Activated T-cell treated with anti-CD3 and anti-CD28 coated beads, Interleukin-2, amount 50 U/mL, for 4 hours (primary cell): Measurements from ENCODE around the gene USP40. TPM values are rescaled to one million over a fixed set of nuclear protein-coding genes. Genes with fewer than 3 reads are reported as not detected.

Experiments used
- ATAC-seq, 2 donors: fragments of 200-7000 bp; cut with Tn5 transposase; one replicate each; pipeline ENCODE4 v1.10.0; 2021
- DNase-seq: peaks from one replicate; pipeline ENCODE4 v3.0.0-alpha.2; 2020
- H3K27me3 Mint-ChIP-seq: one replicate; pipeline ENCODE4 v1.8.0; 2021; ENCODE audit warnings: low read depth, mixed read lengths
- H3K36me3 Mint-ChIP-seq: one replicate; pipeline ENCODE4 v1.8.0; 2022; ENCODE audit warnings: mixed read lengths; ENCODE audit not compliant: insufficient read depth
- H3K4me1 Mint-ChIP-seq: one replicate; pipeline ENCODE4 v1.8.0; 2021; ENCODE audit warnings: low read depth, mixed read lengths
- H3K4me3 Mint-ChIP-seq: one replicate; pipeline ENCODE4 v1.8.0; 2021; ENCODE audit warnings: mild to moderate bottlenecking, moderate library complexity, mixed read lengths
- H3K9me3 Mint-ChIP-seq: one replicate; pipeline ENCODE4 v1.8.0; 2021; ENCODE audit warnings: mixed read lengths
- total RNA-seq, 3 donors: library from RNA; stranded (reverse); gene quantifications; one replicate each; pipeline ENCODE4 v1.2.1, GENCODE V29; 2021

USP40 gene
- total RNA-seq, 3 donors from 2014 or later = 10.8 to 12.5 (median 11.5) TPM

DNA sequence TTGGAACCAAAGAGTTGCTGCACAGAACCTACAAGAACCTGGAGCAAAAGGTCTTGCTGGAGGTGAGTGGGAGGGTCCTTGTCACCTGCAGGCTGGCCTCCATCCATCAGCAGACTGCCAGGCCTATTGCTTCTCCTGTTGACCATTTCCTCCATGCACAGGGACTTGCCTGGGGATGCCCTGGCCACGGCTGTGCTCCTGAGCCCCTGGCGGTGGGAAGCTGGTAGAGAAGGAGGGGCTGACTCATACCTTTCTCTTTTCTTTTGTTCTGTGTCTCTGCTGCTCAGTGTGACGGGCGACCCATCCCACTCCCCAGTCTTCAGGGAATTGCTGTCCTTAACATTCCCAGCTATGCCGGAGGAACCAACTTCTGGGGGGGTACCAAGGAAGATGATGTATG lies 109.6 kb downstream of the USP40 start:
- ATAC-seq (no peak), DNase-seq (no peak)
- H3K4me3 Mint-ChIP-seq = no peak overlapping the region
- H3K27me3 Mint-ChIP-seq = no peaks in the 10 kb centered on the region
- H3K4me1 Mint-ChIP-seq = no peaks in the 10 kb centered on the region
- no peaks in the 10 kb centered on the region for H3K9me3 Mint-ChIP-seq
- H3K36me3 Mint-ChIP-seq = peaks cover 40% of the 10 kb centered on the region

GRCh38 chr2:233456111-233456510 lies 110.5 kb downstream of the USP40 start:
- Mint-ChIP-seq H3K4me3 (no peak overlapping the region), H3K36me3 (peaks cover 39% of the 10 kb centered on the region), H3K4me1 (no peaks in the 10 kb centered on the region), H3K9me3 (no peaks in the 10 kb centered on the region), H3K27me3 (no peaks in the 10 kb centered on the region)
- DNase-seq = no peak
- ATAC-seq = no peak

DNA sequence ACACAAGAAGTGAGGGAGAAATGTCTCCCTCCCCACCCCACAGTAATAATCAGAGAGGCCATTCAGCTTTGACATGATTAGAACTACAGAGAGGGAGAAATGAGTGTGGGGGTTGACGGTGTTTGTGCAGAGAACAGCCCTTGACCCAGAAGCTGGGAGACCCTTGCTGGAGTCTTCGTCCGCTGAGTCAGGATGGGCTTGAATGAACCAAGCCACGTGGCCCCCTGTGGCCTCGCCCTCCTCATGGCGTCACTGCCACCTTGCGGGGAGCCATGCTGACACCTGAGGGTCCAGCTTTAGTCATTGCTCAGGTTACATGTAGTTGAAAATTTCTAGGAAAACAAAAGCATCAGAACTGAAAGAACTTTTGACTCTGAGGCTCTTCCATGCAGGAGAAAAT lies 111.1 kb downstream of the USP40 start:
- DNase-seq = no peak
- H3K27me3 Mint-ChIP-seq = no peaks in the 10 kb centered on the region
- no peak for ATAC-seq
- no peaks in the 10 kb centered on the region for H3K4me1 Mint-ChIP-seq
- H3K36me3 Mint-ChIP-seq = peaks cover 38% of the 10 kb centered on the region
- no peak overlapping the region for H3K4me3 Mint-ChIP-seq
- H3K9me3 Mint-ChIP-seq = no peaks in the 10 kb centered on the region

DNA sequence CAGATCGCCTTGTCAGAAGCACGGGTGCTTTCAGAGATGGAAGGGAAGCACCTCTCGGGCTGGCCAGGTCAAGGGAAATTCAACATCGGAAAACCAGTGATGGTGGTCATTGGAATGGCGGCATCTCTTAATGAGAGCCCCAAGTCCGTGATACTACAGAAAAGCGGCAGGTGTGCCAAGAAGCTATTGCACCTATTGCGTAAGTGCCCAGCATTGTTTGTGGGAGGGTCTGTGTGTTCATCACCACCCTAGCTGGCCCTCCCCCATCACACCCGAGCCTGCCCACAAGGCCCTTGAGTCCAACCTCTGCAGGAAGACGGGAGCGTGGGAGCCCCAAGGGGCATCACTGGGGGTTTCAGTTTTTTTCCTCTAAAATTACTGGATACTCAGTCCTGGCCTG lies 111.6 kb downstream of the USP40 start:
- Mint-ChIP-seq H3K9me3 (no peaks in the 10 kb centered on the region), H3K4me1 (no peaks in the 10 kb centered on the region), H3K36me3 (peaks cover 36% of the 10 kb centered on the region), H3K4me3 (no peak overlapping the region), H3K27me3 (no peaks in the 10 kb centered on the region)
- DNase-seq (no peak), ATAC-seq (no peak)

GRCh38 chr2:233453916-233454315 lies 112.7 kb downstream of the USP40 start:
- Mint-ChIP-seq H3K9me3 (no peaks in the 10 kb centered on the region), H3K36me3 (peaks cover 32% of the 10 kb centered on the region), H3K27me3 (no peaks in the 10 kb centered on the region), H3K4me1 (no peaks in the 10 kb centered on the region), H3K4me3 (no peak overlapping the region)
- no peak for ATAC-seq
- DNase-seq = no peak

- no peak overlapping the region for H3K4me3 Mint-ChIP-seq
- no peaks in the 10 kb centered on the region for H3K9me3 Mint-ChIP-seq
- ATAC-seq = no peak
- no peaks in the 10 kb centered on the region for H3K27me3 Mint-ChIP-seq
- DNase-seq = no peak
- peaks cover 32% of the 10 kb centered on the region for H3K36me3 Mint-ChIP-seq
- no peaks in the 10 kb centered on the region for H3K4me1 Mint-ChIP-seq
Measured at GRCh38 chr2:233453111-233453915, 113.3 kb downstream of the USP40 start.

GRCh38 chr2:233451950-233452349 lies 114.6 kb downstream of the USP40 start:
- no peak overlapping the region for H3K4me3 Mint-ChIP-seq
- ATAC-seq (no peak), DNase-seq (no peak)
- H3K9me3 Mint-ChIP-seq = no peaks in the 10 kb centered on the region
- peaks cover 27% of the 10 kb centered on the region for H3K36me3 Mint-ChIP-seq
- H3K27me3 Mint-ChIP-seq = no peaks in the 10 kb centered on the region
- no peaks in the 10 kb centered on the region for H3K4me1 Mint-ChIP-seq

GRCh38 chr2:233450864-233451575 lies 115.6 kb downstream of the USP40 start:
- DNase-seq = no peak
- ATAC-seq = no peak
- no peaks in the 10 kb centered on the region for H3K4me1 Mint-ChIP-seq
- H3K36me3 Mint-ChIP-seq = peaks cover 27% of the 10 kb centered on the region
- no peak overlapping the region for H3K4me3 Mint-ChIP-seq
- H3K27me3 Mint-ChIP-seq = no peaks in the 10 kb centered on the region
- no peaks in the 10 kb centered on the region for H3K9me3 Mint-ChIP-seq

DNA sequence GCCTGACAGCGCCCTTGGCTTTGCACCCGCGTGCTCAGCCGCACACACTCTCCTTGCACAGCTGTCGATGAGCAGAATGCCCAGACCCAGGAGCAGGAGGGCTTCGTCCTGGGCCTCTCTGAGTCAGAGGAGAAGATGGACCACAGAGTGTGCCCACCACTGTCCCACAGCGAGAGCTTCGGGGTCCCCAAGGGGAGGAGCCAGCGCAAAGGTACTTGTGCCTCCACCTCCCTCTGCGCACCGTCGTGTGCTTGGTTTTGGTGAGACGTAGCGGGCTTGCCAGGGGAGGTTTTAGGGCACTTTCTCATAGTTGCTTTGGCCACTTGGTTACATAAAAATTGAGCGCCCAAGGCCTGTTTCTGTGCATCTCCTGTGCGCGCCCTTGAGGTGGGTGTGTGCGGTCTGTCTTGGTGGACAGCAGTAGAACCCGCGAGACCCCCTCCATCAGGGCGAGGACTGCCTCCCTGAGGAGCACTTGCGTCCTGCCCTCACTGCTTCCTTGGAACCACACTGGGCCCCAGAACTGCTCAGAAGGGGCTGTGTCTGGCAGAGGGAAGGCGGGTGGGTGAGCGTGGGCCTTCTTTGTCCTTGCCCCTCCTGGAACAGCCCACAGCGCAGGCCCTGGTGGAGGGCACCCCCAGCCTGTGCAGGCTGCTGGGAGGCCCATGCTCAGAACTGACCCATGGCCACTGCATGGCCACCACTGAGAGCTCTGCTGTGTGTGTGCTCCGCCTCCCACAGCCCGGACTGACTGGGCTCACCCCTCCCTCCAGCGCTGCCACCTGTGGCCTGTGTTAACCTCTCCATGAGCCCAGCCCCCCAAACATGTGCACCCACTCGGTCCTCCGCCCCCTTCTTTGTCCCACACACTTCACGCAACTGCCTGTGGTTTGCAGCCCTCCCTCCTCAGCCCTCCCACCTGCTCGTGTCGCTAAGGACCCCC lies 116.4 kb downstream of the USP40 start:
- H3K4me1 Mint-ChIP-seq = no peaks in the 10 kb centered on the region
- no peaks in the 10 kb centered on the region for H3K27me3 Mint-ChIP-seq
- H3K9me3 Mint-ChIP-seq = no peaks in the 10 kb centered on the region
- no peak for ATAC-seq
- peaks cover 31% of the 10 kb centered on the region for H3K36me3 Mint-ChIP-seq
- H3K4me3 Mint-ChIP-seq = no peak overlapping the region
- DNase-seq = no peak

GRCh38 chr2:233449081-233449901 lies 117.3 kb downstream of the USP40 start:
- Mint-ChIP-seq H3K9me3 (no peaks in the 10 kb centered on the region), H3K36me3 (peaks cover 31% of the 10 kb centered on the region), H3K4me3 (no peak overlapping the region), H3K4me1 (no peaks in the 10 kb centered on the region), H3K27me3 (no peaks in the 10 kb centered on the region)
- DNase-seq (no peak), ATAC-seq (no peak)

DNA sequence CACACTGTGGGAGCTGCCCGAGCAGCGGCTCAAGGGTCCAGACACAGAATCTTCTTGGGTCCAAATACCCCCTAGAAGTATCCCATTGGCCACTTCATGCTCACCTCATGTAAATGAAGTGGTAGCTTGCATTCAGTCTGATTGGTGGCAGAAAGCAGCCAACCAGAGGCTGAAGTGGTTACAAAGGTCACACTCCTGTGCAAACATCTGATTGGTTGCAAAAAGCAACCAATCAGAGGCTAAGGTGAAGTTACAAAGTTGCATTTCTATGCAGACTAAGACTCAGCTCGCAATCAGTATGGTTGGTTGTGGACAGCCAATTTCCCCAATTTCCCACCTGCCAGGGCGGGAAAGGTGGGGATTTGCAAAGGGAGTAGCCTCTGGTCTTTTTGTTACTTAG lies 118.0 kb downstream of the USP40 start:
- DNase-seq (no peak), ATAC-seq (no peak)
- peaks cover under 1% of the 10 kb centered on the region for H3K4me1 Mint-ChIP-seq
- no peaks in the 10 kb centered on the region for H3K27me3 Mint-ChIP-seq
- H3K4me3 Mint-ChIP-seq = no peak overlapping the region
- no peaks in the 10 kb centered on the region for H3K9me3 Mint-ChIP-seq
- peaks cover 27% of the 10 kb centered on the region for H3K36me3 Mint-ChIP-seq

DNA sequence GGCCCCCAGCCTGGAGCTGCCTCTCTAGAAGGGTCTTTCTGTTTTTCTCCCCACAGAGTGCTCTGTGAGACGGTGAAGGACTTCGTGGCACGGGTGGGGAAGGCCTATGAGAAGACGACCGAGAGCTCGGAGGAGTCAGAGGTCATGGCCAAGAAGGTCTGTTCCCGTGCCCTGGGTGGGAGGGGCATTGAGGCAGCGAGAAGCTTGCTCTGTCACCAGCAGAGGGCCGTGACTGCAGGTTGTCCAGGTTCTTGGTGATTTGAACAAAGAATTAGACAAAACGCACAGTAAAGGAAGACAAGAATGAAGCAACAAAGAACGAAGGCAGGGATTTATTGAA lies 118.4 kb downstream of the USP40 start:
- Mint-ChIP-seq H3K27me3 (no peaks in the 10 kb centered on the region), H3K36me3 (peaks cover 28% of the 10 kb centered on the region), H3K9me3 (no peaks in the 10 kb centered on the region), H3K4me3 (no peak overlapping the region), H3K4me1 (peaks cover 4% of the 10 kb centered on the region)
- no peak for DNase-seq
- ATAC-seq = no peak

- H3K36me3 Mint-ChIP-seq = peaks cover 30% of the 10 kb centered on the region
- H3K27me3 Mint-ChIP-seq = no peaks in the 10 kb centered on the region
- no peak for DNase-seq
- no peak for ATAC-seq
- H3K9me3 Mint-ChIP-seq = no peaks in the 10 kb centered on the region
- H3K4me3 Mint-ChIP-seq = no peak overlapping the region
- peaks cover 8% of the 10 kb centered on the region for H3K4me1 Mint-ChIP-seq
Measured at GRCh38 chr2:233447506-233448219, 118.9 kb downstream of the USP40 start.
